Thoracic aorta (tissue), 2 donors: ENCODE results near the gene ERG. TPM values are rescaled to one million over a fixed set of nuclear protein-coding genes. Genes with fewer than 3 reads are reported as not detected.

ENCODE experiments used
- ATAC-seq: fragments of 150-250 bp; one replicate; pipeline ENCODE4 v1.8.0; 2017; ENCODE audit warnings: low read depth; ENCODE audit not compliant: insufficient number of reproducible peaks, low FRiP score
- DNase-seq: peaks from one replicate; pipeline ENCODE4 v3.0.0-alpha.2; 2020; ENCODE audit warnings: low spot score
- H3K27ac ChIP-seq, 2 donors: fragments of 200-600 bp; sonication (generic); 1 replicate in 1 of 2; 2 replicates in 1 of 2; pipeline ENCODE4 v1.5.1; 2016; ENCODE audit warnings: mild to moderate bottlenecking in 2 of 2, moderate library complexity in 2 of 2
- H3K27me3 ChIP-seq: fragments of 200-600 bp; sonication (generic); replicated peaks from 2 replicates; pipeline ENCODE4 v1.6.0; 2016; ENCODE audit warnings: mild to moderate bottlenecking; ENCODE audit not compliant: insufficient read depth
- H3K36me3 ChIP-seq: fragments of 200-600 bp; sonication (generic); one replicate; pipeline ENCODE4 v1.5.1; 2016
- H3K4me1 ChIP-seq, 2 donors: fragments of 200-600 bp; sonication (generic); 1 replicate in 1 of 2; 2 replicates in 1 of 2; pipeline versions ENCODE4 v1.5.1 to v1.6.0; 2016; ENCODE audit warnings: low read depth in 2 of 2, mild to moderate bottlenecking in 1 of 2; ENCODE audit not compliant: control insufficient read depth in 1 of 2
- H3K4me3 ChIP-seq: fragments of 200-600 bp; sonication (generic); 2 replicates; pipeline ENCODE4 v1.5.1; 2016; ENCODE audit warnings: mild to moderate bottlenecking
- H3K9me3 ChIP-seq: fragments of 200-600 bp; sonication (generic); 2 replicates; pipeline ENCODE4 v1.5.1; 2016
- total RNA-seq, 2 donors: library from RNA; depleted of rRNA; stranded (reverse); fragments of >200 nt; gene quantifications; one replicate each; pipeline versions ENCODE4 v1.1.0 to v1.2.3, GENCODE V29; 2016
- TF ChIP-seq, protein P1 (sequence below): fragments of 200-600 bp; sonication (generic); IDR thresholded peaks from one replicate; pipeline ENCODE4 v1.5.1; 2019; ENCODE audit warnings: antibody characterized with exemption

ERG gene
- total RNA-seq, 2 donors from 2014 or later, result 40.2 to 177 TPM

DNA sequence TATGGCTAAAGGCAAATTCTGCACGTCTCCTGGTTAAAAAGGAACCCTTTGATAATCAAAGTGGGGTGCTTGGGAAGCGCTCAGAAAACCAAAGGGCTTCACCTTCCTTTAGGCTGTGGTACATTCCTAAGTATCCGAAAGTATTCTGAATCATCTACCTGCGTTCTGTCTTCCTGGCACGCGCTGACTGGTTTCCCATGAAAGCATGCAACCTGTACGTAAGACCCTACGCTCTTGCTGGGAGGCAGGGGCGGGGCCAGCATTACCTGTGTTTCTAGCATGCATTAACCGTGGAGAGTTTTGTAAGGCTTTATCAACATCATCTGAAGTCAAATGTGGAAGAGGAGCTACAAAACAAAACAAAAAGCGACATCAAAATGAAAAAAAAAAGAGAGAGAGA is 96.0 kb downstream of the ERG start:
- H3K9me3 ChIP-seq, result no peaks in the 10 kb centered on the region
- TF ChIP-seq, protein P1, sequence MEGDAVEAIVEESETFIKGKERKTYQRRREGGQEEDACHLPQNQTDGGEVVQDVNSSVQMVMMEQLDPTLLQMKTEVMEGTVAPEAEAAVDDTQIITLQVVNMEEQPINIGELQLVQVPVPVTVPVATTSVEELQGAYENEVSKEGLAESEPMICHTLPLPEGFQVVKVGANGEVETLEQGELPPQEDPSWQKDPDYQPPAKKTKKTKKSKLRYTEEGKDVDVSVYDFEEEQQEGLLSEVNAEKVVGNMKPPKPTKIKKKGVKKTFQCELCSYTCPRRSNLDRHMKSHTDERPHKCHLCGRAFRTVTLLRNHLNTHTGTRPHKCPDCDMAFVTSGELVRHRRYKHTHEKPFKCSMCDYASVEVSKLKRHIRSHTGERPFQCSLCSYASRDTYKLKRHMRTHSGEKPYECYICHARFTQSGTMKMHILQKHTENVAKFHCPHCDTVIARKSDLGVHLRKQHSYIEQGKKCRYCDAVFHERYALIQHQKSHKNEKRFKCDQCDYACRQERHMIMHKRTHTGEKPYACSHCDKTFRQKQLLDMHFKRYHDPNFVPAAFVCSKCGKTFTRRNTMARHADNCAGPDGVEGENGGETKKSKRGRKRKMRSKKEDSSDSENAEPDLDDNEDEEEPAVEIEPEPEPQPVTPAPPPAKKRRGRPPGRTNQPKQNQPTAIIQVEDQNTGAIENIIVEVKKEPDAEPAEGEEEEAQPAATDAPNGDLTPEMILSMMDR, result no peak
- H3K36me3 ChIP-seq, result peaks cover 15% of the 10 kb centered on the region
- no peak overlapping the region for H3K4me3 ChIP-seq
- H3K27me3 ChIP-seq, result no peaks in the 10 kb centered on the region
- H3K27ac ChIP-seq, result no peak overlapping the region
- ATAC-seq (no peak), DNase-seq (no peak)
- H3K4me1 ChIP-seq, result no peaks in the 10 kb centered on the region

DNA sequence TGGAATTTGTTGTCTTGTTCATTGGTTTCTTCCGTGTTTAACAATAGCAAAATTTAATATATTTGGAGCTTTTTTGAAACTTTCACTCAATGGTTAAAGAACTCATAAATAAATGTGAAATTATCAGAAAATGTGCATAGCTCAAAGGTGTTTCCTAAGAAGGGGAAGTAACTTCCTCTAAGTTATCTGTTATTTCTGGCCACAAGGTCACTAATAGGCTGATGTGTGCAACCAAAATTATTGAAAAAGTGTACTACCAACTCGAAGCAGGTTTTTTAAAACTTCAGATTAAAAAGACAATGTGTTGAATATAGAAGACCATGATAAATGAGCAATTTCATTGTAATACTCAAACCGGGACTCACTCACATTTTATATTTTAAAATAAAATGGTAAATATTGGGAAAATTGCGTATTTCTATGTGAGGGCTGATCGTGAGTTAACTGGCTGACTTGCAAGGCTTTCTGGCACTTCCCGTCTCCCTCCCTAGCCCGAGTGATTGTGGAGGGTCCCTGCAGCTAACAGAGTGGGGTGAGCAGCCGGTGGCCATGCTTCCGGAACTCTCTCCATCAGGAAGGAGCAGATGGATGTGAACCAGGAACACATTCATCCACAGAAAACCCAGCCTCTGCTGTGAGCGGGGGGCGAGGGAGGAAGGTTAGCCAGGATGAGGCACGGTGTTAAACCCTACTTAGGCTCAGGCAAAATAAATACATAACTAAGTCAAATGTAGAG is 96.9 kb downstream of the ERG start:
- H3K4me1 ChIP-seq, result no peaks in the 10 kb centered on the region
- no peaks in the 10 kb centered on the region for H3K27me3 ChIP-seq
- TF ChIP-seq, protein P1, result no peak
- H3K27ac ChIP-seq, result no peak overlapping the region
- H3K9me3 ChIP-seq, result no peaks in the 10 kb centered on the region
- DNase-seq (no peak), ATAC-seq (no peak)
- H3K36me3 ChIP-seq, result peaks cover 18% of the 10 kb centered on the region
- no peak overlapping the region for H3K4me3 ChIP-seq

DNA sequence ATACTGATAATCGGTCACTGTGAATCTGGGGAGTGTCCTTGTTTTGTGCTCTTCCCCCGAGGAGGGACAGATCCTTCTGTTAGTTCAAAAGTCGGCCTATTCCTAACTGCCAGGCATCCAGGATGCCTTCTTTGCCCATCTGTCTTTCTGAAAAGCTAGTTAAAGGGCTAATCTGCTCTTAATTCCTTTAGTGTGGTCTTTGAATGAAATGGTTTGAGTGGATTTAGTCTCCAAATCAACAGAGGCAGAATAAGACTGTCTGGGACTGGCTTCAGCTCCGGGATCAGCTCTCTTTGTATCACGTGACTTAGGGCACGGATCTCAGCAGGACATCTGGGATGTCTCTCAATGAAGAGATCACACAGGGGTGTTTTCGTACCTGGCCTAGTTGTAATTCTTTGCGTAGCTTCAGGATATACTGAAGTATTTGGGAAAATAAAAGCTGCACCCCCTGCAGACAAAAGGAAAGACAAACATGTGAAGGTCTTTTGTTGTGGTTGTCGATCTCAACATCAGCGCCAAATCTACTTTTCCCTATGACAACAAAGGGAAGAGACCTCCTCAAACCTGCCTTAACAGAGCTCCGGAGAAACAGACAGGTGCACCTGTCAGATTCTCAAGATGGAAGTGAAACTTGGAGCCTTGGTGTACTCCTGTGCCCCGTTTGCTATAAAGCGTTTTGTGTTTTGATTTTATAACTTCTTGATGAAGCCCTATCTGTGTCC is 97.9 kb downstream of the ERG start:
- no peaks in the 10 kb centered on the region for H3K27me3 ChIP-seq
- ATAC-seq (no peak), DNase-seq (no peak)
- no peak overlapping the region for H3K4me3 ChIP-seq
- no peaks in the 10 kb centered on the region for H3K4me1 ChIP-seq
- H3K36me3 ChIP-seq, result peaks cover 18% of the 10 kb centered on the region
- TF ChIP-seq, protein P1, result no peak
- no peak overlapping the region for H3K27ac ChIP-seq
- H3K9me3 ChIP-seq, result no peaks in the 10 kb centered on the region

- H3K9me3 ChIP-seq, result no peaks in the 10 kb centered on the region
- no peak for ATAC-seq
- peaks cover 18% of the 10 kb centered on the region for H3K36me3 ChIP-seq
- no peaks in the 10 kb centered on the region for H3K4me1 ChIP-seq
- H3K4me3 ChIP-seq, result no peak overlapping the region
- no peak for DNase-seq
- no peak overlapping the region for H3K27ac ChIP-seq
- TF ChIP-seq, protein P1, result no peak
- no peaks in the 10 kb centered on the region for H3K27me3 ChIP-seq
Measured at GRCh38 chr21:38399103-38399502, 99.2 kb downstream of the ERG start.

- H3K4me3 ChIP-seq, result no peak overlapping the region
- TF ChIP-seq, protein P1, result no peak
- no peaks in the 10 kb centered on the region for H3K4me1 ChIP-seq
- ATAC-seq (no peak), DNase-seq (no peak)
- peaks cover 7% of the 10 kb centered on the region for H3K36me3 ChIP-seq
- no peaks in the 10 kb centered on the region for H3K9me3 ChIP-seq
- no peaks in the 10 kb centered on the region for H3K27me3 ChIP-seq
- H3K27ac ChIP-seq, result no peak overlapping the region
Measured at GRCh38 chr21:38396325-38396724, 102.0 kb downstream of the ERG start.
